ENCODE results near the gene FILIP1L.

The FILIP1L gene

DNA sequence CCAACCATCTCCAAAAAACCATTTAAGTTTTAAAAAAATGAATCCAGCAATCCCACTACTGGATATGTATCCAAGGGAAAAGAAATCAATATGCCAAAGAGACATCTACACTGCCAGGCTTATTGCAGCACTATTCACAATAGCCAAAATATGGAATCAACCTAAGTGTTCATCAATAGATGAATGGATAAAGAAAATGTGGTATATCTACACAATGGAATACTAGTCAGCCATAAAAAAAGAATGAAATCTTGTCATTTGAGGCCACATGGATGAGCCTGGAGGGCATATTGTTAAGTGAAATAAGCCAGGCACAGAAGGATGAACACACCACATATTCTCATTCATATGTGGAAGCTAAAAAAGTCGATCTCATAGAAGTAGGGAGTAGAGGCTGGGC lies 136.1 kb downstream of the FILIP1L start:
- Histone ChIP-seq H3F3A (ENCODE audit: insufficient read depth) (0 out of 2 replicates have a peak, but pooled peaks cover 4% of the 10 kb centered on the region), H3K4me3 (ENCODE audit: insufficient read depth, low read length, poor library complexity, severe bottlenecking) (no peak overlapping the region), H2AFZ (ENCODE audit: low read depth, low read length, severe bottlenecking) (no peak overlapping the region), H3K36me3 (ENCODE audit: low read length) (no peaks in the 10 kb centered on the region), H3K4me2 (ENCODE audit: low read depth, low read length, poor library complexity, severe bottlenecking) (no peak overlapping the region), H3K9me2 (replicated peaks; ENCODE audit: insufficient read depth, low read length) (no peaks in the 10 kb centered on the region), H3K27ac (ENCODE audit: low read depth, low read length) (no peak overlapping the region), H3K9me3 (ENCODE audit: insufficient read depth, low read length) (no peaks in the 10 kb centered on the region), H3K79me2 (ENCODE audit: insufficient read depth, low read length) (peaks cover 7% of the 10 kb centered on the region; the same call in 1 of the 2 replicates), H4K20me1 (ENCODE audit: low read depth, low read length) (no peaks in the 10 kb centered on the region), H3K27me3 (ENCODE audit: low read length) (no peaks in the 10 kb centered on the region), H3K9ac (ENCODE audit: low read length) (no peak overlapping the region)
- TF ChIP-seq, protein P1, sequence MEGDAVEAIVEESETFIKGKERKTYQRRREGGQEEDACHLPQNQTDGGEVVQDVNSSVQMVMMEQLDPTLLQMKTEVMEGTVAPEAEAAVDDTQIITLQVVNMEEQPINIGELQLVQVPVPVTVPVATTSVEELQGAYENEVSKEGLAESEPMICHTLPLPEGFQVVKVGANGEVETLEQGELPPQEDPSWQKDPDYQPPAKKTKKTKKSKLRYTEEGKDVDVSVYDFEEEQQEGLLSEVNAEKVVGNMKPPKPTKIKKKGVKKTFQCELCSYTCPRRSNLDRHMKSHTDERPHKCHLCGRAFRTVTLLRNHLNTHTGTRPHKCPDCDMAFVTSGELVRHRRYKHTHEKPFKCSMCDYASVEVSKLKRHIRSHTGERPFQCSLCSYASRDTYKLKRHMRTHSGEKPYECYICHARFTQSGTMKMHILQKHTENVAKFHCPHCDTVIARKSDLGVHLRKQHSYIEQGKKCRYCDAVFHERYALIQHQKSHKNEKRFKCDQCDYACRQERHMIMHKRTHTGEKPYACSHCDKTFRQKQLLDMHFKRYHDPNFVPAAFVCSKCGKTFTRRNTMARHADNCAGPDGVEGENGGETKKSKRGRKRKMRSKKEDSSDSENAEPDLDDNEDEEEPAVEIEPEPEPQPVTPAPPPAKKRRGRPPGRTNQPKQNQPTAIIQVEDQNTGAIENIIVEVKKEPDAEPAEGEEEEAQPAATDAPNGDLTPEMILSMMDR (IDR thresholded peaks at IDR 0.05; ENCODE audit: insufficient read depth, low read length, poor library complexity, severe bottlenecking): no peak
- TF ChIP-seq EZH2phosphoT487 (conservative IDR thresholded peaks at IDR 0.05; ENCODE audit: low read length): no peak

GRCh38 chr3:99976584-99976983 lies 137.7 kb downstream of the FILIP1L start:
- 0 out of 2 replicates have a peak, but pooled peaks cover 4% of the 10 kb centered on the region for H3F3A ChIP-seq (ENCODE audit: insufficient read depth)
- no peak overlapping the region for H3K4me2 ChIP-seq (ENCODE audit: low read depth, low read length, poor library complexity, severe bottlenecking)
- no peaks in the 10 kb centered on the region for H3K9me3 ChIP-seq (ENCODE audit: insufficient read depth, low read length)
- H4K20me1 ChIP-seq (ENCODE audit: low read depth, low read length): no peaks in the 10 kb centered on the region
- no peaks in the 10 kb centered on the region for H3K27me3 ChIP-seq (ENCODE audit: low read length)
- TF ChIP-seq EZH2phosphoT487 (conservative IDR thresholded peaks at IDR 0.05; ENCODE audit: low read length): no peak
- TF ChIP-seq, protein P1 (IDR thresholded peaks at IDR 0.05; ENCODE audit: insufficient read depth, low read length, poor library complexity, severe bottlenecking): no peak
- H3K27ac ChIP-seq (ENCODE audit: low read depth, low read length): no peak overlapping the region
- H3K36me3 ChIP-seq (ENCODE audit: low read length): no peaks in the 10 kb centered on the region
- no peak overlapping the region for H2AFZ ChIP-seq (ENCODE audit: low read depth, low read length, severe bottlenecking)
- H3K9ac ChIP-seq (ENCODE audit: low read length): no peak overlapping the region
- peaks cover 7% of the 10 kb centered on the region; the same call in 1 of the 2 replicates for H3K79me2 ChIP-seq (ENCODE audit: insufficient read depth, low read length)
- H3K9me2 ChIP-seq (replicated peaks; ENCODE audit: insufficient read depth, low read length): no peaks in the 10 kb centered on the region
- H3K4me3 ChIP-seq (ENCODE audit: insufficient read depth, low read length, poor library complexity, severe bottlenecking): no peak overlapping the region

GRCh38 chr3:99974989-99975388 lies 139.3 kb downstream of the FILIP1L start:
- Histone ChIP-seq H2AFZ (ENCODE audit: low read depth, low read length, severe bottlenecking) (no peak overlapping the region), H3K79me2 (ENCODE audit: insufficient read depth, low read length) (peaks cover 7% of the 10 kb centered on the region; the same call in 1 of the 2 replicates), H3K9ac (ENCODE audit: low read length) (no peak overlapping the region), H3K9me2 (replicated peaks; ENCODE audit: insufficient read depth, low read length) (no peaks in the 10 kb centered on the region), H3K4me3 (ENCODE audit: insufficient read depth, low read length, poor library complexity, severe bottlenecking) (no peak overlapping the region), H3K36me3 (ENCODE audit: low read length) (no peaks in the 10 kb centered on the region), H3K27me3 (ENCODE audit: low read length) (no peaks in the 10 kb centered on the region), H3K4me2 (ENCODE audit: low read depth, low read length, poor library complexity, severe bottlenecking) (no peak overlapping the region), H3F3A (ENCODE audit: insufficient read depth) (0 out of 2 replicates have a peak, but pooled peaks cover 4% of the 10 kb centered on the region), H4K20me1 (ENCODE audit: low read depth, low read length) (no peaks in the 10 kb centered on the region), H3K9me3 (ENCODE audit: insufficient read depth, low read length) (no peaks in the 10 kb centered on the region), H3K27ac (ENCODE audit: low read depth, low read length) (no peak overlapping the region)
- no peak for TF ChIP-seq EZH2phosphoT487 (conservative IDR thresholded peaks at IDR 0.05; ENCODE audit: low read length)
- TF ChIP-seq, protein P1 (IDR thresholded peaks at IDR 0.05; ENCODE audit: insufficient read depth, low read length, poor library complexity, severe bottlenecking): no peak
